HG03565 (cell line): ENCODE results near the gene SELPLG.
"Not testable (repeated sequence)": the region's sequence is repeated elsewhere in the genome, so short reads cannot be mapped to it uniquely, and the experiment has no call there.

ENCODE experiments used
- ATAC-seq: cut with Tn5 transposase; IDR thresholded peaks from one replicate; pipeline ENCODE4 v1.9.1; 2021; ENCODE audit warnings: mild to moderate bottlenecking, moderate library complexity; ENCODE audit not compliant: unreplicated experiment

The SELPLG gene

GRCh38 chr12:108656247-108656646 lies 22.6 kb upstream of the SELPLG start:
- ATAC-seq: not testable (repeated sequence)

- ATAC-seq: not testable (repeated sequence)
Measured at GRCh38 chr12:108655812-108656175, 22.1 kb upstream of the SELPLG start.

- ATAC-seq: not testable (repeated sequence)
Measured at GRCh38 chr12:108654622-108655021, 20.9 kb upstream of the SELPLG start.

GRCh38 chr12:108653922-108654321 lies 20.2 kb upstream of the SELPLG start:
- ATAC-seq: no peak

- no peak for ATAC-seq
Measured at GRCh38 chr12:108653082-108653516, 19.4 kb upstream of the SELPLG start.

- no peak for ATAC-seq
Measured at GRCh38 chr12:108650083-108650482, 16.4 kb upstream of the SELPLG start.

- ATAC-seq: no peak
Measured at GRCh38 chr12:108649669-108650068, 16.0 kb upstream of the SELPLG start.

GRCh38 chr12:108649126-108649525 lies 15.4 kb upstream of the SELPLG start:
- ATAC-seq: no peak

- no peak for ATAC-seq
Measured at GRCh38 chr12:108648371-108648770, 14.7 kb upstream of the SELPLG start.

GRCh38 chr12:108647585-108648287 lies 14.0 kb upstream of the SELPLG start:
- ATAC-seq: no peak

- ATAC-seq: no peak
Measured at GRCh38 chr12:108646600-108647579, 13.2 kb upstream of the SELPLG start.

- no peak for ATAC-seq
Measured at GRCh38 chr12:108645686-108646599, 12.2 kb upstream of the SELPLG start.

GRCh38 chr12:108644811-108645120 lies 11.1 kb upstream of the SELPLG start:
- ATAC-seq: no peak

GRCh38 chr12:108643941-108644810 lies 10.5 kb upstream of the SELPLG start:
- ATAC-seq: no peak

- ATAC-seq: no peak
Measured at GRCh38 chr12:108642899-108643654, 9.4 kb upstream of the SELPLG start.

GRCh38 chr12:108642269-108642870 lies 8.7 kb upstream of the SELPLG start:
- no peak for ATAC-seq

- no peak for ATAC-seq
Measured at GRCh38 chr12:108641446-108642268, 8.0 kb upstream of the SELPLG start.

- no peak for ATAC-seq
Measured at GRCh38 chr12:108640802-108641445, 7.2 kb upstream of the SELPLG start.
